SK-N-SH (cell line): ENCODE results near the gene IFNL1.

Experiments
- CHD2 ChIP-seq: fragments of 150-350 bp; IDR thresholded peaks from 2 replicates; pipeline ENCODE4 v1.6.1; 2018; ENCODE audit warnings: low read length; ENCODE audit not compliant: partially characterized antibody
- CTCF ChIP-seq: fragments of 200-600 bp; sonication (generic); IDR thresholded peaks from 2 replicates; pipeline ENCODE4 v1.6.1; 2017; ENCODE audit warnings: antibody characterized with exemption, mild to moderate bottlenecking, moderate library complexity
- EP300 ChIP-seq, 2 experiments: IDR thresholded peaks; 2 replicates each; pipeline versions ENCODE4 v1.4.0 to v1.6.1; 2012; ENCODE audit warnings: borderline replicate concordance in 1 of 2, low read depth in 1 of 2, low read length in 1 of 2
- GABPA ChIP-seq: IDR thresholded peaks from 2 replicates; pipeline ENCODE4 v1.4.0; 2012; ENCODE audit warnings: low read depth, mild to moderate bottlenecking
- NRF1 ChIP-seq: IDR thresholded peaks from 2 replicates; pipeline ENCODE4 v1.6.1; 2012; ENCODE audit warnings: low read depth, mild to moderate bottlenecking, low read length
- USF1 ChIP-seq: IDR thresholded peaks from 2 replicates; pipeline ENCODE4 v1.4.0; 2012; ENCODE audit warnings: low read depth, borderline replicate concordance
- YY1 ChIP-seq: IDR thresholded peaks from 2 replicates; pipeline ENCODE4 v1.4.0; 2012; ENCODE audit warnings: low read depth, mild to moderate bottlenecking

GRCh38 chr19:39324242-39324842 lies 28.1 kb downstream of the IFNL1 start:
- TF ChIP-seq CTCF (no peak), USF1 (no peak), CHD2 (no peak), NRF1 (no peak), YY1 (no peak), GABPA (no peak), EP300 (IDR thresholded peaks at IDR 0.05; ENCODE audit: borderline replicate concordance in 1 of 2, low read depth in 1 of 2, low read length in 1 of 2) (no peak)
